ENCODE results near the gene PLAAT1.

The PLAAT1 gene

DNA sequence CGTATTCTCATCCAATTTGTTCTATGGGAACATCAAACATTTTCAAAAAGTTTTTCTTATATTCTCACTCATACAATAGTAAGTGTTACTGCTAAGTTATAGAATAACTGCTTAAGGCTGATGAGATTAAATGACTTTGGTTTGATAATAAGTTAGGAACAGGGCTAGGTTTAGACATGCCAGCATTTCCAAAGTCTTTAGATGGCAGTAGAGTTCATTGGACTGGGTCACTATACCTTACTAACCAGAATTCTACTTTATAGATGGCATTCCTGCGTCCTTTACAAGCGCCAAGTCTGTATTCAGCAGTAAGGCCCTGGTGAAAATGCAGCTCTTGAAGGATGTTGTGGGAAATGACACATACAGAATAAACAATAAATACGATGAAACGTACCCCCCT, 21.7 kb downstream of the PLAAT1 start:
- FAIRE-seq: no peak
- TF ChIP-seq POLR2AphosphoS5 (IDR thresholded peaks at IDR 0.05; ENCODE audit: low read depth, low read length) (no peak), TAF1 (IDR thresholded peaks at IDR 0.05; ENCODE audit: borderline replicate concordance, low read depth, low read length) (no peak), POLR2A (IDR thresholded peaks at IDR 0.05; ENCODE audit: low read depth, low read length) (no peak)
- no peak for DNase-seq (ENCODE audit: insufficient read length)

DNA sequence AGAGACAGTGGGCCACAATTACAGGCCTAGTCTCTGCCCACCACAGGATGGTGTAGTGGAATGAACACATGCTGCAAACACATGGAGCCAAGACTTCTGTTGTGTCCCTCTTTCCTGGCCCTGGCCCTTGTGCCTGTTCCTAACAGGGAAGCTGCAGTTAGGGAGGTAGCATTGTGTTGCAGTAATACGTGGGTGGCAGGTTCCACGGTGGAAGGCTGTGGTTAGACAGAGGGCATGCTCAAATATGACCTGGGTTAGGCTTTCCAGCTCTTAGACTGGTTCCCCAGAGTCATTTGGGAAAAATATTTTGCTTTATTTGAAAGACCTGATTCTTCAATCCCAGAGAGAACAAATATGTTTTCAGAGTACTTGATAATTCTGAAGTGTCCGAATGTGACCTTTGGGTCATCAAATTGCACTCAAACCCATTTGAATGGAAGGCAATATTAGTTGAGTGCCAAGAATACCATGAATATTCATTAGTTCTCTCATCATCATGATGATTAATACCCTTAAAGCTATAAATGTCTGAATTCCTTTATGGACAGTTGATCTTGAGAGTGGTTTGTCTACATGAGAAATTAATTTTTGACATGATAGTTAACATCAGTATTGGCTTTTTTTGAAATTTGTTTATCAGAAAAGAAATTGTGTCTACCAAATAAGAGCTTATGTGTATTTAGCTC, 28.5 kb downstream of the PLAAT1 start:
- TF ChIP-seq TAF1 (IDR thresholded peaks at IDR 0.05; ENCODE audit: borderline replicate concordance, low read depth, low read length): no peak
- FAIRE-seq (no peak), DNase-seq (ENCODE audit: insufficient read length) (no peak)

GRCh38 chr3:193270451-193270850, 29.4 kb downstream of the PLAAT1 start:
- FAIRE-seq (no peak), DNase-seq (ENCODE audit: insufficient read length) (no peak)
- TF ChIP-seq POLR2AphosphoS5 (IDR thresholded peaks at IDR 0.05; ENCODE audit: low read depth, low read length): no peak
- TF ChIP-seq TAF1 (IDR thresholded peaks at IDR 0.05; ENCODE audit: borderline replicate concordance, low read depth, low read length): no peak
- no peak for TF ChIP-seq POLR2A (IDR thresholded peaks at IDR 0.05; ENCODE audit: low read depth, low read length)

- TF ChIP-seq POLR2A (IDR thresholded peaks at IDR 0.05; ENCODE audit: low read depth, low read length): no peak
- TF ChIP-seq POLR2AphosphoS5 (IDR thresholded peaks at IDR 0.05; ENCODE audit: low read depth, low read length): no peak
- TF ChIP-seq TAF1 (IDR thresholded peaks at IDR 0.05; ENCODE audit: borderline replicate concordance, low read depth, low read length): no peak
- FAIRE-seq (no peak), DNase-seq (ENCODE audit: insufficient read length) (no peak)
Measured at GRCh38 chr3:193271101-193271840, 30.2 kb downstream of the PLAAT1 start.

DNA sequence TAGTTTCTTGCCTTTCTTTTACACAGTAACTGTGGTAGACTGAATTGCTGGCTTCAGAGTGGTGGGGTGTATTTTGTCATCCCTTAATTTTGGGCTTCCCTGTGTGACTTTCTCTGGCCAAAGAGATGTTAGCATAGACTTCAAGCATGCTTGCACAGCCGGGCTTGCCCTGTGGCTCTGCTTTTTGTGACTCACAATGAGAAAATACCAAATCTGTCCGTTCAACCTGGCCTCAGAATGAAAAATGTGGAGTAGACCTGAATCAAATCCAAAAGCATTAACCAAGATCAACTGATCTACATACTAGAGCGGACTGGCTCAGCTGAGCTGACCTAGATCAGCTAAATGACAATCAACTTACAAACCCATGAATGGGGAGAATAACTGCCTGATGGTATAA, 51.4 kb downstream of the PLAAT1 start:
- FAIRE-seq: no peak
- TF ChIP-seq POLR2A (IDR thresholded peaks at IDR 0.05; ENCODE audit: low read depth, low read length) (no peak), TAF1 (IDR thresholded peaks at IDR 0.05; ENCODE audit: borderline replicate concordance, low read depth, low read length) (no peak)

GRCh38 chr3:193295985-193296384, 55.0 kb downstream of the PLAAT1 start:
- FAIRE-seq (no peak), DNase-seq (ENCODE audit: insufficient read length) (no peak)
- TF ChIP-seq TAF1 (IDR thresholded peaks at IDR 0.05; ENCODE audit: borderline replicate concordance, low read depth, low read length): no peak

More for the DNA sequence above, 51.4 kb downstream of the PLAAT1 start:
- DNase-seq (ENCODE audit: insufficient read length): no peak

GRCh38 chr3:193297421-193297820, 56.4 kb downstream of the PLAAT1 start:
- DNase-seq (ENCODE audit: insufficient read length) (no peak), FAIRE-seq (no peak)
- TF ChIP-seq POLR2AphosphoS5 (IDR thresholded peaks at IDR 0.05; ENCODE audit: low read depth, low read length) (no peak), TAF1 (IDR thresholded peaks at IDR 0.05; ENCODE audit: borderline replicate concordance, low read depth, low read length) (no peak), POLR2A (IDR thresholded peaks at IDR 0.05; ENCODE audit: low read depth, low read length) (no peak)

DNA sequence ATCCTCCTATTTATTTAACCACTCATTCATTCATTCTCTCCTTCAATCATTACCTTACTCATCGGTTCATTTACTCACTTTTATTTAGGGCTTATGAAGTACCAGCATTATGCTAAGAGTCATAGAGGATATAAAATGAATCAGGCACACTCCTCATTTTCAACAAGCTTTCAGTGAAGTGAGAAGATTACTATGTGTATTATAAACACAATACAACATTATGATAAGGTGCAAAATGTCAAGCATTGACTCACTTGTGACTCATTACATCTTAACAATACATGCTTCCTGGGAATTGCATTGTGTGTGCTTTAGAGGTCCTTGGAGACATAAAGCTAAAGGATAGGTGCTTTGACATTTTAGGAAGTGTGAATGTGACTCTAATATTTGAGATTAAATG, 60.4 kb downstream of the PLAAT1 start:
- TF ChIP-seq POLR2A (IDR thresholded peaks at IDR 0.05; ENCODE audit: low read depth, low read length) (no peak), POLR2AphosphoS5 (IDR thresholded peaks at IDR 0.05; ENCODE audit: low read depth, low read length) (no peak)
- FAIRE-seq: no peak
- no peak for DNase-seq (ENCODE audit: insufficient read length)

- no peak for TF ChIP-seq POLR2AphosphoS5 (IDR thresholded peaks at IDR 0.05; ENCODE audit: low read depth, low read length)
- no peak for TF ChIP-seq POLR2A (IDR thresholded peaks at IDR 0.05; ENCODE audit: low read depth, low read length)
- no peak for TF ChIP-seq TAF1 (IDR thresholded peaks at IDR 0.05; ENCODE audit: borderline replicate concordance, low read depth, low read length)
- FAIRE-seq (no peak), DNase-seq (ENCODE audit: insufficient read length) (no peak)
Measured at GRCh38 chr3:193305356-193305755, 64.3 kb downstream of the PLAAT1 start.

GRCh38 chr3:193310914-193311723, 70.1 kb downstream of the PLAAT1 start:
- no peak for TF ChIP-seq TAF1 (IDR thresholded peaks at IDR 0.05; ENCODE audit: borderline replicate concordance, low read depth, low read length)
- TF ChIP-seq POLR2AphosphoS5 (IDR thresholded peaks at IDR 0.05; ENCODE audit: low read depth, low read length): no peak
- no peak for TF ChIP-seq POLR2A (IDR thresholded peaks at IDR 0.05; ENCODE audit: low read depth, low read length)
- FAIRE-seq: no peak
- DNase-seq (ENCODE audit: insufficient read length): no peak

DNA sequence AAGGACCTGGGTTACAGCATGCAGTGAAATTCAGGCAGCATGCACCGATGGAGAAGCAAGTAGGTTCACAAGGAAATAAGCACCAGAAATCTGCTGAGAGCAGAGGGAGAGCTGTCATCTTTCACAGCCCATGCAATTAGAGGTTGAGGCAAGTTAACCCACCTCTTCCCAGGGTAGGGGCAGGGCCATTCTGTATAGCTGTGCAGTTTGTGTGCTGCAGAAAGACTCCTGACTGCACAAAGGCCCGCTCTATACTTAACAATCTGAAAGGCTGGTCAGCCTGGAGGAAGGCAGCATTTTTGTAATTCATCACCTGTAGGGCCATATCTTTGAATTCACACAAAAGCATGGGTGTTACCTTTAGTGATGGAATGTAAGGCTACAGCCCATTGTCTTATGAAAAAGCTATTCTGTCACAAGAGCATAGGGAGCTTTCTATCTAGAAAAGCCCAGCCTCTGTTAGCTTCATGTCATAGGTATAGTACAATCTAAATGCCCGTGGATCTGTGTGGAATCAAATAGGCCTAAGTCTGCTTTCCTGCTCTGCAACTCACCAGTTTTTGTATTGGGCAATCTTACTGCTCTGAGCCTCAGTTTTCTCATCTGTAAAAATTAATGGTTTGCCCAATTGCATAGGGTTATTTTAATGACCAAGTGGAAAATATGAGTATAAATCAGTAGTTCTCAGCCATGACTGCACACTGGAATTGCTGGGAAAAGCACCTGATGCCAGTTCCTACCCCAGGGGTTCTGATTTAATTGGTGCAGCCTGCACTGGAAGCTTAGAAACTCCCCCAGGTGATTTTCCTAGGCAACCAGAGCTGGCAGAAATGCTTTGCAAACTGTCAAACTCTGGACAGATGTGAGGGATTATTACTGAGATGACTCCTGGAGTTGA, 72.3 kb downstream of the PLAAT1 start:
- DNase-seq (ENCODE audit: insufficient read length) (no peak), FAIRE-seq (no peak)
- no peak for TF ChIP-seq POLR2A (IDR thresholded peaks at IDR 0.05; ENCODE audit: low read depth, low read length)
- TF ChIP-seq TAF1 (IDR thresholded peaks at IDR 0.05; ENCODE audit: borderline replicate concordance, low read depth, low read length): no peak
- no peak for TF ChIP-seq POLR2AphosphoS5 (IDR thresholded peaks at IDR 0.05; ENCODE audit: low read depth, low read length)

Measured in GM12892 (cell line).